Osteoblast (primary cell): ENCODE data around the gene DSP. TPM values are rescaled to one million over a fixed set of nuclear protein-coding genes. Genes with fewer than 3 reads are reported as not detected.

ENCODE experiments used
- DNase-seq: peaks from one replicate; pipeline ENCODE4 v3.0.0; 2011; ENCODE audit warnings: low spot score, mixed read lengths; ENCODE audit not compliant: insufficient read length; ENCODE audit errors: missing footprints
- H2AFZ ChIP-seq: 2 replicates; pipeline ENCODE4 v1.6.0; 2011; ENCODE audit warnings: mild to moderate bottlenecking, low read length
- H3K27ac ChIP-seq: 2 replicates; pipeline ENCODE4 v1.5.1; 2011; ENCODE audit warnings: mild to moderate bottlenecking, low read depth, low read length, moderate library complexity
- H3K27me3 ChIP-seq: 2 replicates; pipeline ENCODE4 v1.6.0; 2012; ENCODE audit warnings: mild to moderate bottlenecking, control low read depth, inconsistent platforms, low read length, moderate library complexity; ENCODE audit not compliant: insufficient read depth
- H3K36me3 ChIP-seq: 2 replicates; pipeline ENCODE4 v1.5.1; 2011; ENCODE audit warnings: mild to moderate bottlenecking, low read length, control low read depth, moderate library complexity; ENCODE audit not compliant: insufficient read depth
- H3K4me1 ChIP-seq: 2 replicates; pipeline ENCODE4 v1.5.1; 2011; ENCODE audit warnings: mild to moderate bottlenecking, low read length, control low read depth, moderate library complexity; ENCODE audit not compliant: insufficient read depth
- H3K4me2 ChIP-seq: 2 replicates; pipeline ENCODE4 v1.6.0; 2011; ENCODE audit warnings: mild to moderate bottlenecking, low read length; ENCODE audit not compliant: insufficient read depth
- H3K4me3 ChIP-seq: fragments of 200-600 bp; sonication (generic); 3 replicates; pipeline ENCODE4 v1.5.1; 2012; ENCODE audit warnings: mild to moderate bottlenecking, low read length, inconsistent platforms; ENCODE audit not compliant: insufficient read depth
- H3K79me2 ChIP-seq: 2 replicates; pipeline ENCODE4 v1.6.0; 2012; ENCODE audit warnings: mild to moderate bottlenecking, low read length, control low read depth, inconsistent platforms; ENCODE audit not compliant: insufficient read depth
- H3K9me3 ChIP-seq: 2 replicates; pipeline ENCODE4 v1.5.1; 2011; ENCODE audit warnings: low read depth, low read length, control low read depth
- H4K20me1 ChIP-seq: 2 replicates; pipeline ENCODE4 v1.6.0; 2012; ENCODE audit warnings: mild to moderate bottlenecking, low read length, control low read depth; ENCODE audit not compliant: insufficient read depth
- total RNA-seq: library from RNA; depleted of rRNA; stranded (reverse); fragments of >200 nt; gene quantifications from 2 replicates; pipeline ENCODE4 v1.2.3, GENCODE V29; 2012
- TF ChIP-seq, protein P1 (sequence below): IDR thresholded peaks from 2 replicates; pipeline ENCODE4 v1.5.1; 2011; ENCODE audit warnings: mild to moderate bottlenecking, low read depth, low read length, moderate library complexity; ENCODE audit errors: extremely low read depth

Gene DSP
- total RNA-seq, 1 donor = 84.0 TPM

DNA sequence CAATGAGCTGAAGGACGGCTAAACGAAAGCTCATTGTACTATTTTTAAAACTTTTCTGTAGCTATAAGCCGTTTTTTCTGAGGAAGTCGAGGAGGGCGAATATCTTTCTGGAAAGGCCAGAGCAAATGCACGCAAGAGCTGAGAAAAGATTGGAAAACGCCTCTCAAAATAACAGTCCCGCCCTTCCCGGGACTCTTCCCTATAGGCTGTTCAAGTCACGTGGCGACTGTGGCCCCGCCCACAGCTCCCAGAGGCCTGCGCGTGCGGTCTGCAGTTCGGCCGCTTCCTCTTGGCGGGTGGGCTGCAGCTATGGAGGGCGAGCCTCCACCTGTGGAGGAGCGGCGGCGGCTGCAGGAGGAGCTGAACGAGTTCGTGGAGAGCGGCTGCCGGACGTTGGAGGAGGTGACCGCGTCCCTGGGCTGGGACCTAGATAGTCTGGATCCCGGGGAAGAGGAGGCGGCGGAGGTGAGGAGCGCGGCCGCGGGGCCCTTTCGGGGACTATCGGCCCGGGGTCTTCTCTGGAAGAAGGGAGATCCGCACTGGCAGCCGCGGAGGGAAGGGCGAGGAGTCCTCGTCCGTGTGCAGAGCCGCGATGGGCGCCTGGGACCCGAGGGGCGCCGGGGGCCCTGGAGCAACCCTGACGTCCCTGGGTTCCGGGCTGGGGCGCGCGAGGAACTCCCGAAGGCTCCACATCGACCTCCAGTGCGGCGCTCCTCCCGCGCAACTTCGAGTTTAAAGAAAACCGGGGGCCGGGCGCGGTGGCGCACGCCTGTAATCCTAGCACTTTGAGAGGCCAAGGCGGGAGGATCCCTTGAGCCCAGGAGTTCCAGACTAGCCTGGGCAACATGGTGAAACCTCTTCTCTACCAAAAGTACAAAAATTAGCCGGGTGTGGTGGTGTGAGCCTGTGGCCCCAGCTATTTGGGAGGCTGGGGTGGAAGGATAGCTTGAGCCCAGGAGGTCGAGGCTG, 48.8 kb downstream of the DSP start, which contains the start of gene SNRNP48:
Gene SNRNP48, plus strand, starts transcription at position 250 of the 969 bp plus-strand sequence. Its CDS starts 60 bp downstream, at position 310.
- peak within 1 kb of the TSS; percentile 93 for H3K4me3 ChIP-seq
- no peaks in the 10 kb centered on the region for H3K9me3 ChIP-seq
- TF ChIP-seq, protein P1, sequence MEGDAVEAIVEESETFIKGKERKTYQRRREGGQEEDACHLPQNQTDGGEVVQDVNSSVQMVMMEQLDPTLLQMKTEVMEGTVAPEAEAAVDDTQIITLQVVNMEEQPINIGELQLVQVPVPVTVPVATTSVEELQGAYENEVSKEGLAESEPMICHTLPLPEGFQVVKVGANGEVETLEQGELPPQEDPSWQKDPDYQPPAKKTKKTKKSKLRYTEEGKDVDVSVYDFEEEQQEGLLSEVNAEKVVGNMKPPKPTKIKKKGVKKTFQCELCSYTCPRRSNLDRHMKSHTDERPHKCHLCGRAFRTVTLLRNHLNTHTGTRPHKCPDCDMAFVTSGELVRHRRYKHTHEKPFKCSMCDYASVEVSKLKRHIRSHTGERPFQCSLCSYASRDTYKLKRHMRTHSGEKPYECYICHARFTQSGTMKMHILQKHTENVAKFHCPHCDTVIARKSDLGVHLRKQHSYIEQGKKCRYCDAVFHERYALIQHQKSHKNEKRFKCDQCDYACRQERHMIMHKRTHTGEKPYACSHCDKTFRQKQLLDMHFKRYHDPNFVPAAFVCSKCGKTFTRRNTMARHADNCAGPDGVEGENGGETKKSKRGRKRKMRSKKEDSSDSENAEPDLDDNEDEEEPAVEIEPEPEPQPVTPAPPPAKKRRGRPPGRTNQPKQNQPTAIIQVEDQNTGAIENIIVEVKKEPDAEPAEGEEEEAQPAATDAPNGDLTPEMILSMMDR = no peak
- peaks cover 21% of the 10 kb centered on the region for H4K20me1 ChIP-seq
- peak; percentile 95 for DNase-seq
- H3K4me2 ChIP-seq = peak within 1 kb of the TSS; percentile 94
- peak within 1 kb of the TSS; percentile 90 for H2AFZ ChIP-seq
- peaks cover 21% of the 10 kb centered on the region for H3K36me3 ChIP-seq
- no peaks in the 10 kb centered on the region for H3K27me3 ChIP-seq
- peaks cover 38% of the 10 kb centered on the region for H3K79me2 ChIP-seq
- H3K4me1 ChIP-seq = peaks cover 28% of the 10 kb centered on the region
- H3K27ac ChIP-seq = peak within 1 kb of the TSS; percentile 77

- Histone ChIP-seq H3K4me2 (peak overlapping the region; percentile 94), H3K79me2 (peaks cover 38% of the 10 kb centered on the region), H3K9me3 (no peaks in the 10 kb centered on the region), H3K4me1 (peaks cover 28% of the 10 kb centered on the region), H3K27me3 (no peaks in the 10 kb centered on the region), H3K4me3 (peak overlapping the region; percentile 93), H2AFZ (peak overlapping the region; percentile 90), H3K36me3 (peaks cover 23% of the 10 kb centered on the region), H4K20me1 (peaks cover 21% of the 10 kb centered on the region), H3K27ac (peak overlapping the region; percentile 77)
- TF ChIP-seq, protein P1 = no peak
- DNase-seq = no peak
Measured at GRCh38 chr6:7590918-7591302, 49.4 kb downstream of the DSP start.

- Histone ChIP-seq H3K36me3 (peaks cover 32% of the 10 kb centered on the region), H4K20me1 (peaks cover 21% of the 10 kb centered on the region), H3K9me3 (no peaks in the 10 kb centered on the region), H3K27ac (no peak overlapping the region), H3K79me2 (peaks cover 41% of the 10 kb centered on the region), H3K4me1 (peaks cover 28% of the 10 kb centered on the region), H3K27me3 (no peaks in the 10 kb centered on the region), H3K4me3 (peak overlapping the region; percentile 93), H2AFZ (no peak overlapping the region), H3K4me2 (peak overlapping the region; percentile 94)
- TF ChIP-seq, protein P1 = no peak
- DNase-seq = no peak
Measured at GRCh38 chr6:7591770-7592169, 50.3 kb downstream of the DSP start.

GRCh38 chr6:7593229-7593628, 51.8 kb downstream of the DSP start:
- Histone ChIP-seq H3K36me3 (peaks cover 44% of the 10 kb centered on the region), H2AFZ (no peak overlapping the region), H3K4me1 (peaks cover 19% of the 10 kb centered on the region), H3K4me2 (no peak overlapping the region), H4K20me1 (peaks cover 21% of the 10 kb centered on the region), H3K4me3 (no peak overlapping the region), H3K79me2 (peaks cover 41% of the 10 kb centered on the region), H3K27me3 (no peaks in the 10 kb centered on the region), H3K27ac (no peak overlapping the region), H3K9me3 (no peaks in the 10 kb centered on the region)
- TF ChIP-seq, protein P1 = no peak
- no peak for DNase-seq
